Chondrocyte (in vitro differentiated cells): ENCODE results near the gene EPS8L2. TPM values are rescaled to one million over a fixed set of nuclear protein-coding genes. Genes with fewer than 3 reads are reported as not detected.

Experiments used
- DNase-seq: peaks from one replicate; pipeline ENCODE4 v3.0.0; 2021; ENCODE audit warnings: mixed read lengths, low spot score
- H3K27ac Mint-ChIP-seq: one replicate; pipeline ENCODE4 v1.8.0; 2021; ENCODE audit warnings: mild to moderate bottlenecking, moderate library complexity, mixed read lengths; ENCODE audit not compliant: unreplicated experiment
- H3K27me3 Mint-ChIP-seq: 2 replicates; pipeline ENCODE4 v1.8.0; 2021; ENCODE audit warnings: low read depth, mixed read lengths
- H3K36me3 Mint-ChIP-seq: 2 replicates; pipeline ENCODE4 v1.8.0; 2021; ENCODE audit warnings: low read depth, mixed read lengths
- H3K4me1 Mint-ChIP-seq: 2 replicates; pipeline ENCODE4 v1.8.0; 2021; ENCODE audit warnings: low read depth, mild to moderate bottlenecking, mixed read lengths
- H3K4me3 Mint-ChIP-seq: one replicate; pipeline ENCODE4 v1.8.0; 2021; ENCODE audit warnings: mild to moderate bottlenecking, moderate library complexity, mixed read lengths; ENCODE audit not compliant: unreplicated experiment
- H3K9me3 Mint-ChIP-seq: 2 replicates; pipeline ENCODE4 v1.8.0; 2021; ENCODE audit warnings: low read depth, mixed read lengths
- CTCF ChIP-seq: fragments of 200-600 bp; sonication (generic); IDR thresholded peaks from 2 replicates; pipeline ENCODE4 v1.5.0; 2021; ENCODE audit warnings: antibody characterized with exemption, mild to moderate bottlenecking, moderate library complexity
- total RNA-seq: library from RNA; stranded (reverse); gene quantifications from 3 replicates; pipeline ENCODE4 v1.2.1, GENCODE V29; 2021

EPS8L2 gene
- total RNA-seq, 1 donor from 2014 or later: 51.6 TPM

GRCh38 chr11:673866-674265 is 32.2 kb upstream of the EPS8L2 start:
- no peak for DNase-seq
- no peak for TF ChIP-seq CTCF
- H3K4me3 Mint-ChIP-seq: no peak overlapping the region
- H3K27me3 Mint-ChIP-seq: no peaks in the 10 kb centered on the region
- no peak overlapping the region for H3K27ac Mint-ChIP-seq
- no peaks in the 10 kb centered on the region for H3K4me1 Mint-ChIP-seq
- H3K9me3 Mint-ChIP-seq: no peaks in the 10 kb centered on the region
- peaks cover 27% of the 10 kb centered on the region for H3K36me3 Mint-ChIP-seq

GRCh38 chr11:674406-674805 is 31.6 kb upstream of the EPS8L2 start:
- no peak for DNase-seq
- Mint-ChIP-seq H3K27me3 (no peaks in the 10 kb centered on the region), H3K9me3 (no peaks in the 10 kb centered on the region), H3K4me3 (no peak overlapping the region), H3K36me3 (peaks cover 27% of the 10 kb centered on the region), H3K27ac (no peak overlapping the region), H3K4me1 (no peaks in the 10 kb centered on the region)
- no peak for TF ChIP-seq CTCF

- no peak for DNase-seq
- H3K36me3 Mint-ChIP-seq: peaks cover 39% of the 10 kb centered on the region
- no peak for TF ChIP-seq CTCF
- no peak overlapping the region for H3K4me3 Mint-ChIP-seq
- no peak overlapping the region for H3K27ac Mint-ChIP-seq
- no peaks in the 10 kb centered on the region for H3K4me1 Mint-ChIP-seq
- H3K27me3 Mint-ChIP-seq: no peaks in the 10 kb centered on the region
- no peaks in the 10 kb centered on the region for H3K9me3 Mint-ChIP-seq
Observed at GRCh38 chr11:678297-678696, 27.7 kb upstream of the EPS8L2 start.

GRCh38 chr11:679271-680207 is 26.5 kb upstream of the EPS8L2 start:
- H3K36me3 Mint-ChIP-seq: peaks cover 42% of the 10 kb centered on the region

GRCh38 chr11:680476-680875 is 25.6 kb upstream of the EPS8L2 start:
- Mint-ChIP-seq H3K27ac (no peak overlapping the region), H3K4me1 (no peaks in the 10 kb centered on the region), H3K36me3 (peaks cover 45% of the 10 kb centered on the region), H3K9me3 (no peaks in the 10 kb centered on the region), H3K4me3 (no peak overlapping the region), H3K27me3 (no peaks in the 10 kb centered on the region)
- no peak for TF ChIP-seq CTCF
- DNase-seq: no peak

More at GRCh38 chr11:679271-680207, 26.5 kb upstream of the EPS8L2 start:
- Mint-ChIP-seq H3K27me3 (no peaks in the 10 kb centered on the region), H3K4me3 (no peak overlapping the region), H3K4me1 (no peaks in the 10 kb centered on the region), H3K27ac (no peak overlapping the region), H3K9me3 (no peaks in the 10 kb centered on the region)
- no peak for TF ChIP-seq CTCF
- no peak for DNase-seq
